NCI-H1694 treated with DMSO at 0.1 percent for 48 hours (cell line): ENCODE results near the gene OSBPL1A.
A peak's percentile ranks its signal among the peaks of the same experiment; 100 is the strongest.
"Not testable (repeated sequence)": the region's sequence is repeated elsewhere in the genome, so short reads cannot be mapped to it uniquely, and the experiment has no call there.

Experiments
- DNase-seq: peaks from one replicate; lab custom pipeline; 2025; lab: John Stamatoyannopoulos, UW

The OSBPL1A gene

GRCh38 chr18:24185805-24186204, 211.8 kb downstream of the OSBPL1A start:
- DNase-seq, result no peak

GRCh38 chr18:24181806-24182205, 215.8 kb downstream of the OSBPL1A start:
- DNase-seq, result no peak

GRCh38 chr18:24180048-24180447, 217.6 kb downstream of the OSBPL1A start:
- no peak for DNase-seq

- DNase-seq, result no peak
Measured at GRCh38 chr18:24177499-24178133, 220.0 kb downstream of the OSBPL1A start.

GRCh38 chr18:24176727-24177416, 220.8 kb downstream of the OSBPL1A start:
- peak; percentile 29 for DNase-seq

GRCh38 chr18:24173997-24174396, 223.6 kb downstream of the OSBPL1A start:
- no peak for DNase-seq

GRCh38 chr18:24170360-24170759, 227.3 kb downstream of the OSBPL1A start:
- DNase-seq, result no peak

- no peak for DNase-seq
Measured at GRCh38 chr18:24168496-24168895, 229.1 kb downstream of the OSBPL1A start.

GRCh38 chr18:24161304-24161703, 236.3 kb downstream of the OSBPL1A start:
- DNase-seq, result no peak

GRCh38 chr18:24160086-24160485, 237.5 kb downstream of the OSBPL1A start:
- DNase-seq, result no peak

GRCh38 chr18:24157855-24158254, 239.8 kb downstream of the OSBPL1A start:
- DNase-seq, result no peak

- DNase-seq, result no peak
Measured at GRCh38 chr18:24153397-24153796, 244.2 kb downstream of the OSBPL1A start.

- DNase-seq, result not testable (repeated sequence)
Measured at GRCh38 chr18:24149591-24149990, 248.0 kb downstream of the OSBPL1A start.

- no peak for DNase-seq
Measured at GRCh38 chr18:24142376-24142775, 255.2 kb downstream of the OSBPL1A start.

- no peak for DNase-seq
Measured at GRCh38 chr18:24140697-24141096, 256.9 kb downstream of the OSBPL1A start.

- peak; percentile 42 for DNase-seq
Measured at GRCh38 chr18:24138789-24139616, 258.6 kb downstream of the OSBPL1A start, which contains the start of gene CABYR. TSS of gene CABYR (plus strand) at chr18:24139062. CDS start at chr18:24143115, 4,053 bp downstream.

- DNase-seq, result peak; percentile 42
Measured at GRCh38 chr18:24138409-24138788, 259.2 kb downstream of the OSBPL1A start.

GRCh38 chr18:24136967-24137373, 260.7 kb downstream of the OSBPL1A start:
- no peak for DNase-seq

GRCh38 chr18:24130494-24130893, 267.1 kb downstream of the OSBPL1A start:
- DNase-seq, result no peak

- DNase-seq, result no peak
Measured at GRCh38 chr18:24128700-24129099, 268.9 kb downstream of the OSBPL1A start.

GRCh38 chr18:24127735-24128134, 269.9 kb downstream of the OSBPL1A start:
- DNase-seq, result no peak

- DNase-seq, result no peak
Measured at GRCh38 chr18:24126155-24126961, 271.3 kb downstream of the OSBPL1A start.
